CD14-positive monocyte (primary cell): ENCODE measurements around the gene COLEC11. TPM values are rescaled to one million over a fixed set of nuclear protein-coding genes. Genes with fewer than 3 reads are reported as not detected.

Experiments used
- DNase-seq, 3 donors: peaks; one replicate each; pipeline ENCODE4 v3.0.0-alpha.2; 2011 to 2022
- H2AFZ ChIP-seq: 2 replicates; pipeline ENCODE4 v1.6.0; 2012; ENCODE audit warnings: mild to moderate bottlenecking, low read depth, low read length, inconsistent platforms; ENCODE audit not compliant: insufficient read depth, poor library complexity, severe bottlenecking
- H3K27ac ChIP-seq, 2 donors: 1 replicate in 1 of 2; 2 replicates in 1 of 2; pipeline ENCODE4 v1.5.1; 2012 to 2013; ENCODE audit warnings: low read length in 2 of 2, control low read depth in 1 of 2, inconsistent platforms in 1 of 2, low read depth in 1 of 2, mild to moderate bottlenecking in 1 of 2
- H3K27me3 ChIP-seq, 2 donors: one replicate each; pipeline versions ENCODE4 v1.6.0 to v1.6.1; 2011 to 2013; ENCODE audit warnings: low read length in 2 of 2; ENCODE audit not compliant: control insufficient read depth in 2 of 2, insufficient read depth in 2 of 2
- H3K36me3 ChIP-seq, 2 donors: replicated peaks in 1 of 2; 1 replicate in 1 of 2; 2 replicates in 1 of 2; pipeline versions ENCODE4 v1.5.1 to v1.6.1; 2012 to 2013; ENCODE audit warnings: low read length in 2 of 2, control low read depth in 1 of 2, inconsistent platforms in 1 of 2, mild to moderate bottlenecking in 1 of 2; ENCODE audit not compliant: insufficient read depth in 2 of 2, control insufficient read depth in 1 of 2
- H3K4me1 ChIP-seq, 2 donors: 1 replicate in 1 of 2; 2 replicates in 1 of 2; pipeline versions ENCODE4 v1.5.1 to v1.6.1; 2012 to 2013; ENCODE audit warnings: low read length in 2 of 2, control low read depth in 1 of 2, inconsistent platforms in 1 of 2, mild to moderate bottlenecking in 1 of 2, moderate library complexity in 1 of 2; ENCODE audit not compliant: insufficient read depth in 2 of 2, control insufficient read depth in 1 of 2
- H3K4me2 ChIP-seq: replicated peaks from 2 replicates; pipeline ENCODE3; 2012; ENCODE audit warnings: low read length, moderate library complexity, mild to moderate bottlenecking; ENCODE audit not compliant: poor library complexity, severe bottlenecking; ENCODE audit errors: extremely low read depth
- H3K4me3 ChIP-seq, 3 experiments: fragments of 200-600 bp in 1 of 3; sonication (generic) in 1 of 3; replicated peaks in 1 of 3; 1 replicate in 2 of 3; 2 replicates in 1 of 3; pipeline ENCODE4 v1.5.1; 2011 to 2013; ENCODE audit warnings: low read length in 3 of 3, mild to moderate bottlenecking in 3 of 3, control low read depth in 2 of 3, low read depth in 2 of 3, inconsistent platforms in 1 of 3, moderate library complexity in 1 of 3
- H3K79me2 ChIP-seq: 2 replicates; pipeline ENCODE4 v1.6.0; 2012; ENCODE audit warnings: mild to moderate bottlenecking, control low read depth, inconsistent platforms, low read length, moderate library complexity; ENCODE audit not compliant: insufficient read depth
- H3K9ac ChIP-seq: 2 replicates; pipeline ENCODE4 v1.6.0; 2017; ENCODE audit warnings: low read length, mild to moderate bottlenecking; ENCODE audit not compliant: insufficient read depth, poor library complexity, severe bottlenecking
- H3K9me3 ChIP-seq, 2 donors: replicated peaks in 1 of 2; 1 replicate in 1 of 2; 2 replicates in 1 of 2; pipeline versions ENCODE4 v1.5.1 to v1.6.1; 2012 to 2013; ENCODE audit warnings: low read length in 2 of 2, control low read depth in 1 of 2; ENCODE audit not compliant: control insufficient read depth in 1 of 2, insufficient read depth in 1 of 2
- H4K20me1 ChIP-seq: 2 replicates; pipeline ENCODE4 v1.6.0; 2012; ENCODE audit warnings: mild to moderate bottlenecking, low read length, control low read depth, moderate library complexity; ENCODE audit not compliant: insufficient read depth
- H3K27ac Mint-ChIP-seq, 7 donors: one replicate each; pipeline ENCODE4 v1.8.0; 2020; ENCODE audit warnings: mild to moderate bottlenecking in 7 of 7, mixed read lengths in 7 of 7, moderate library complexity in 6 of 7, inconsistent platforms in 2 of 7
- H3K27me3 Mint-ChIP-seq, 3 donors: one replicate each; pipeline ENCODE4 v1.8.0; 2021 to 2022; ENCODE audit warnings: low read depth in 3 of 3, mild to moderate bottlenecking in 3 of 3, mixed read lengths in 3 of 3, moderate library complexity in 3 of 3, inconsistent platforms in 1 of 3
- H3K36me3 Mint-ChIP-seq, 2 donors: one replicate each; pipeline ENCODE4 v1.8.0; 2020; ENCODE audit warnings: mixed read lengths in 2 of 2, inconsistent platforms in 1 of 2, mild to moderate bottlenecking in 1 of 2
- H3K4me1 Mint-ChIP-seq: one replicate; pipeline ENCODE4 v1.8.0; 2020; ENCODE audit warnings: mild to moderate bottlenecking, mixed read lengths
- H3K4me3 Mint-ChIP-seq, 2 donors: one replicate each; pipeline ENCODE4 v1.8.0; 2020; ENCODE audit warnings: mild to moderate bottlenecking in 2 of 2, mixed read lengths in 2 of 2, moderate library complexity in 1 of 2
- H3K9me3 Mint-ChIP-seq, 7 donors: one replicate each; pipeline ENCODE4 v1.8.0; 2020 to 2022; ENCODE audit warnings: mixed read lengths in 7 of 7, mild to moderate bottlenecking in 6 of 7, moderate library complexity in 6 of 7, inconsistent platforms in 2 of 7
- CTCF ChIP-seq: fragments of 200-600 bp; IDR thresholded peaks from one replicate; pipeline ENCODE4 v1.8.0; 2022; ENCODE audit warnings: antibody characterized with exemption, mild to moderate bottlenecking
- WGBS: methylation state at CpG from one replicate; pipeline ENCODE4 v1.1.5; 2013; ENCODE audit warnings: missing lambda C conversion rate; ENCODE audit not compliant: insufficient coverage; 5-methylcytosine and 5-hydroxymethylcytosine counted together
- intact Hi-C, 2 donors: fragments of 100-400 bp; cut with micrococcal nuclease; formaldehyde crosslinking; loops; one replicate each; pipeline versions ENCODE4 v1.15.0 to v1.15.1; 2023
- polyA plus RNA-seq, 3 donors: library from polyadenylated mRNA; depleted of rRNA in 1 of 3; unstranded in 2 of 3; stranded (reverse) in 1 of 3; fragments of 300-500 nt in 2 of 3; fragments of >200 nt in 1 of 3; fragmentation: Illumina TruSeq in 2 of 3; gene quantifications; 1 replicate in 2 of 3; 2 replicates in 1 of 3; pipeline ENCODE4 v1.2.3, GENCODE V29; 2012 to 2021

Gene COLEC11
- polyA plus RNA-seq, 3 donors: not detected

DNA sequence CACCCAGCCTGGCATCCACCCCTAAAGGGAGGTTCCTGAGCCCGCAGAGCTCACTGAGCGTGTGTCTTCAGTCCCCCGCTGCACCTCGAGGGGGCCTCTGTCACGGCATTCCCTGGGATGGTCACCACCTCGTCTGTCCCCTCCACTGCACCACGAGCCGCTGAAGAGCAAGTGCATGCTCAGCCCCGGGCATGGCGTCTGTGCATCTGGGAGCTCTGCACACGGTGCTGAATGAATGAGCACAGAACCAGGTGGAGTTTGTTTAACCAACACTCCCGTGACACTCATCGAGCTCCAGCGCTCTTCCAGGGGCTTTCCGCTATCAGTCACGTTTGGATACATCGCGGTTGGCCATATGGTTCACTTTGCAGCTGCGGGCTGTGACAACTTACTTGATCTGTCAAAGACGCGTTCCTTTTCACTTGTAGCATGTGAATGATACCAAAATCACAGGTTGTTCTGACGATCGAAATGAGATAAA, 72.3 kb downstream of the COLEC11 start:
- H3K4me3 Mint-ChIP-seq: no peak overlapping the region

GRCh38 chr2:3669656-3670055, 74.7 kb downstream of the COLEC11 start:
- no peak overlapping the region for H3K4me3 ChIP-seq
- peaks cover 0 to 3% (median 0%) of the 10 kb centered on the region in 7 donors for H3K9me3 Mint-ChIP-seq
- H4K20me1 ChIP-seq: no peaks in the 10 kb centered on the region
- H3K9me3 ChIP-seq: no peaks in the 10 kb centered on the region
- peaks cover 2 to 6% (median 5%) of the 10 kb centered on the region in 3 donors for H3K27me3 Mint-ChIP-seq
- no peak overlapping the region for H3K27ac ChIP-seq
- H3K27me3 ChIP-seq: no peaks in the 10 kb centered on the region
- TF ChIP-seq CTCF: no peak
- intact Hi-C loops: no loop called here
- H3K36me3 ChIP-seq: no peaks in the 10 kb centered on the region
- no peak for DNase-seq
- H3K4me2 ChIP-seq: no peak overlapping the region
- no peaks in the 10 kb centered on the region for H3K4me1 Mint-ChIP-seq
- H3K4me1 ChIP-seq: no peaks in the 10 kb centered on the region
- H3K9ac ChIP-seq: no peak overlapping the region
- no peak overlapping the region for H2AFZ ChIP-seq
- 88% methylated on average over 8 of the region's 8 CpGs for WGBS
- H3K4me3 Mint-ChIP-seq: no peak overlapping the region
- H3K27ac Mint-ChIP-seq: no peak overlapping the region
- no peaks in the 10 kb centered on the region for H3K79me2 ChIP-seq
- H3K36me3 Mint-ChIP-seq: no peaks in the 10 kb centered on the region

More for the DNA sequence above, 72.3 kb downstream of the COLEC11 start:
- 88% methylated on average over 21 of the region's 23 CpGs for WGBS
- Histone ChIP-seq H3K4me2 (no peak overlapping the region), H3K4me1 (no peaks in the 10 kb centered on the region), H3K36me3 (no peaks in the 10 kb centered on the region), H2AFZ (no peak overlapping the region), H3K79me2 (no peaks in the 10 kb centered on the region), H3K4me3 (no peak overlapping the region), H3K9me3 (no peaks in the 10 kb centered on the region), H4K20me1 (no peaks in the 10 kb centered on the region), H3K9ac (no peak overlapping the region), H3K27me3 (no peaks in the 10 kb centered on the region), H3K27ac (no peak overlapping the region)
- H3K4me1 Mint-ChIP-seq: no peaks in the 10 kb centered on the region
- H3K27me3 Mint-ChIP-seq: peaks cover 2 to 6% (median 4%) of the 10 kb centered on the region in 3 donors
- DNase-seq: no peak
- no peaks in the 10 kb centered on the region for H3K36me3 Mint-ChIP-seq
- TF ChIP-seq CTCF: no peak
- no peak overlapping the region for H3K27ac Mint-ChIP-seq
- H3K9me3 Mint-ChIP-seq: peaks cover 0 to 1% (median 0%) of the 10 kb centered on the region in 7 donors
- intact Hi-C loops: no loop called here
